Gastroesophageal sphincter (tissue), 4 donors: Measurements from ENCODE around the gene MPI. TPM values are rescaled to one million over a fixed set of nuclear protein-coding genes. Genes with fewer than 3 reads are reported as not detected.

Experiments
- ATAC-seq: fragments of 150-250 bp; one replicate; pipeline ENCODE4 v1.9.1; 2016; ENCODE audit warnings: mild to moderate bottlenecking, moderate library complexity
- H3K27ac ChIP-seq, 4 donors: fragments of 200-600 bp; sonication (generic) in 3 of 4; 1 replicate in 3 of 4; 2 replicates in 1 of 4; pipeline ENCODE4 v1.5.1; 2016 to 2019
- H3K27me3 ChIP-seq: fragments of 200-600 bp; sonication (generic); one replicate; pipeline ENCODE4 v1.5.1; 2019
- H3K36me3 ChIP-seq, 2 donors: fragments of 200-600 bp; sonication (generic); one replicate each; pipeline ENCODE4 v1.5.1; 2019; ENCODE audit warnings: control low read depth in 1 of 2
- H3K4me1 ChIP-seq, 3 donors: fragments of 200-600 bp; sonication (generic); 1 replicate in 2 of 3; 2 replicates in 1 of 3; pipeline ENCODE4 v1.5.1; 2016 to 2019; ENCODE audit warnings: control low read depth in 2 of 3
- H3K4me3 ChIP-seq, 2 donors: fragments of 200-600 bp; sonication (generic); one replicate each; pipeline ENCODE4 v1.5.1; 2019; ENCODE audit warnings: mild to moderate bottlenecking in 1 of 2, moderate library complexity in 1 of 2
- H3K9me3 ChIP-seq, 3 donors: fragments of 200-600 bp; sonication (generic); one replicate each; pipeline ENCODE4 v1.5.1; 2017 to 2019; ENCODE audit warnings: control low read depth in 2 of 3
- EP300 ChIP-seq: sonication (generic); formaldehyde crosslinking; IDR thresholded peaks from one replicate; pipeline ENCODE4 v1.6.1; 2017; ENCODE audit warnings: antibody characterized with exemption, mild to moderate bottlenecking
- POLR2A ChIP-seq, 2 donors: fragments of 450-650 bp; IDR thresholded peaks; one replicate each; pipeline ENCODE4 v1.6.1; 2017; ENCODE audit warnings: antibody characterized with exemption in 2 of 2, mild to moderate bottlenecking in 2 of 2, moderate library complexity in 1 of 2
- POLR2AphosphoS5 ChIP-seq: sonication (generic); formaldehyde crosslinking; IDR thresholded peaks from one replicate; pipeline ENCODE4 v1.6.1; 2017; ENCODE audit warnings: antibody characterized with exemption
- WGBS, 2 donors: methylation state at CpG; one replicate each; pipeline ENCODE4 v1.1.5; 2018; ENCODE audit warnings: low coverage in 1 of 2; 5-methylcytosine and 5-hydroxymethylcytosine counted together
- total RNA-seq, 4 donors: library from RNA; depleted of rRNA; stranded (reverse); fragments of >200 nt; gene quantifications; one replicate each; pipeline ENCODE4 v1.1.0, GENCODE V29; 2016
- TF ChIP-seq, protein P1 (sequence below), 4 experiments: fragments of 200-600 bp in 2 of 4; fragments of 450-650 bp in 2 of 4; sonication (generic) in 1 of 4; IDR thresholded peaks; one replicate each; pipeline ENCODE4 v1.5.1; 2017 to 2019; ENCODE audit warnings: antibody characterized with exemption in 4 of 4, mild to moderate bottlenecking in 2 of 4, moderate library complexity in 2 of 4

The MPI gene
- total RNA-seq, 4 donors from 2014 or later = 36.5 to 58.8 (median 42.5) TPM

GRCh38 chr15:74872702-74873035, 17.2 kb upstream of the MPI start:
- Histone ChIP-seq H3K27ac (peak overlapping the region; percentile 54 to 96 (median 94)), H3K4me3 (peak overlapping the region; percentile 41 to 71), H3K27me3 (no peaks in the 10 kb centered on the region), H3K4me1 (peaks cover 2 to 55% (median 42%) of the 10 kb centered on the region in 3 donors), H3K36me3 (no peaks in the 10 kb centered on the region), H3K9me3 (no peaks in the 10 kb centered on the region)
- no peak for ATAC-seq
- WGBS, 2 donors = 0% methylated on average over 4 of the region's 11 CpGs; no CpG with 5 or more reads in 1 of the 2 donors
- TF ChIP-seq POLR2A (IDR thresholded peaks at IDR 0.05) = no peak
- TF ChIP-seq, protein P1, sequence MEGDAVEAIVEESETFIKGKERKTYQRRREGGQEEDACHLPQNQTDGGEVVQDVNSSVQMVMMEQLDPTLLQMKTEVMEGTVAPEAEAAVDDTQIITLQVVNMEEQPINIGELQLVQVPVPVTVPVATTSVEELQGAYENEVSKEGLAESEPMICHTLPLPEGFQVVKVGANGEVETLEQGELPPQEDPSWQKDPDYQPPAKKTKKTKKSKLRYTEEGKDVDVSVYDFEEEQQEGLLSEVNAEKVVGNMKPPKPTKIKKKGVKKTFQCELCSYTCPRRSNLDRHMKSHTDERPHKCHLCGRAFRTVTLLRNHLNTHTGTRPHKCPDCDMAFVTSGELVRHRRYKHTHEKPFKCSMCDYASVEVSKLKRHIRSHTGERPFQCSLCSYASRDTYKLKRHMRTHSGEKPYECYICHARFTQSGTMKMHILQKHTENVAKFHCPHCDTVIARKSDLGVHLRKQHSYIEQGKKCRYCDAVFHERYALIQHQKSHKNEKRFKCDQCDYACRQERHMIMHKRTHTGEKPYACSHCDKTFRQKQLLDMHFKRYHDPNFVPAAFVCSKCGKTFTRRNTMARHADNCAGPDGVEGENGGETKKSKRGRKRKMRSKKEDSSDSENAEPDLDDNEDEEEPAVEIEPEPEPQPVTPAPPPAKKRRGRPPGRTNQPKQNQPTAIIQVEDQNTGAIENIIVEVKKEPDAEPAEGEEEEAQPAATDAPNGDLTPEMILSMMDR (IDR thresholded peaks at IDR 0.05) = no peak

DNA sequence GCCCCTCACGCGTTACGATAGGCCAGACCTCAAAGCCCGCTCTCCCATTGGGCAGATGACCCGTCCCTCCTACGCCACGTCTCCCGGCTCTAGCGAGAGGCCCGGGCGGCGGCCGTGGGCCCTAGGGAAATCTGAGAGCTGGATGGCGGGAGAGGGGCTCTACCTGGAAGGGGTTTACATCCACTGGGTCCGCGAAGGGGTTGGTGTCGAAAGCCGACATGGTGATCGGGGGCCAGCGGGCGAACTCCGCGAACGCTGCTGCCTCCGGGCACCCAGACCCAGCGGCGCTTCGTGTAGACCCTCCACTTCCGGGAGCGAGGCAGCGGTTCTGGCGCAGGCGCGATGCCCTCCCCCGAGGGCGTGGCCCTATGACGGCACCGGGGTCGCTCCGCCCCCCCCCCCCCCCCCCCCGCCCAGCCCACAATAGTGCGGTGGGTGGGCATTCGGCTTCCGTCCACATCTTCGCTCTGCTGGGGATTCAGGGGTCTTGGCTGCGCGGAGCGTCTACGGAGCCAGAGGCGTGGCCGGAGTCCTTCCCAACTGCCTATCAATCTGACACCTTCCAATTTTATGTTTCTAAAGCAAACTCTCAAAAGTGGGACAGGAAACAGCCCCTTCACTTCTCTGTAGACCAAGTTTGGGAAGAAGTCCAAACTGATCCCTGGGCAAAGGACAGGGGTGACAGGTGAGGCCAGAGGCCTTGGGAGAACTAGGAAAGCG, 16.6 kb upstream of the MPI start, which contains the start of gene SCAMP2:
SCAMP2 (minus strand) TSS at position 330 of the 720 bp plus-strand sequence; CDS start at position 220, 110 bp downstream.
- TF ChIP-seq POLR2AphosphoS5 = peak; percentile 80
- TF ChIP-seq EP300 = no peak
- TF ChIP-seq POLR2A (IDR thresholded peaks at IDR 0.05) = peak; percentile 57 to 79
- TF ChIP-seq, protein P1 (IDR thresholded peaks at IDR 0.05) = no peak
- H3K36me3 ChIP-seq = no peaks in the 10 kb centered on the region
- peak within 1 kb of the TSS; percentile 41 to 71 for H3K4me3 ChIP-seq
- H3K27me3 ChIP-seq = no peaks in the 10 kb centered on the region
- WGBS, 2 donors = 0% methylated on average over 1 of the region's 52 CpGs; no CpG with 5 or more reads in 1 of the 2 donors
- H3K4me1 ChIP-seq = peaks cover 2 to 50% (median 37%) of the 10 kb centered on the region in 3 donors
- peak within 1 kb of the TSS; percentile 54 to 96 (median 94) for H3K27ac ChIP-seq
- no peaks in the 10 kb centered on the region for H3K9me3 ChIP-seq
- ATAC-seq = peak; percentile 96

DNA sequence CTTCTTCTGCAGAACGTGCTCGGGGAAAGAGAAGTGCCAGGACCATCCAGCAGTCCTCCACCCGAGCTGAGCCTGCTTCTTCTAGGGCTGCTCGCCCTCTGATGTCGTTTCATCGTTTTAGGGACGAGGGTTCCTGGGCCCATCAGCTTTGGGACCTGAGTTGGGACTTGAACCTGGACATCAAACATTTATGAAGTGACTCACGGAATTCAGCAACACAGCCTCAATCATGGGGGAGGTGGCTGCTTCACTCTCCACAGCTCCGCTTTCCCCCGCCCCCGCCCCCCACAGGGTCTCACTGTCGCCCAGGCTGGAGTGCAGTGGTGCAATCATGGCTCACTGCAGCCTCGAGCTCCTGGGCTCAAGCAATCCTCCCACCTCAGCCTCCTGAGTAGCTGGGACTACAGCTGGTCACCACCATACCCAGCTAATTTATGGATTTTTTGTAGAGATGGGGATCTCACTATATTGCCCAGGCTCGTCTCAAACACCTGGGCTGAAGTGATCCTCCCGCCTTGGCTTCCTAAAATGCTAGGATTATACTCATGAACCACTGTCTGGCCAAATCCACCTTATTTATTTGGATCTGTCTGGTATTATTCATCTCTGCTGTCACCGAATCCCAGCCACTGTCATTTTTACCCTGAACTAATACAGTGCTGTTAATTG, 16.0 kb upstream of the MPI start:
- ATAC-seq = no peak
- Histone ChIP-seq H3K4me1 (peaks cover 2 to 43% (median 30%) of the 10 kb centered on the region in 3 donors), H3K27me3 (no peaks in the 10 kb centered on the region), H3K36me3 (no peaks in the 10 kb centered on the region), H3K4me3 (peak overlapping the region; percentile 41 to 71), H3K27ac (peak overlapping the region in 3 of 4 donors; percentile 94 to 96 (median 95)), H3K9me3 (no peaks in the 10 kb centered on the region)
- TF ChIP-seq EP300 (no peak), POLR2A (IDR thresholded peaks at IDR 0.05) (no peak), POLR2AphosphoS5 (no peak)
- TF ChIP-seq, protein P1 (IDR thresholded peaks at IDR 0.05) = no peak
- WGBS, 2 donors = 25 to 39% methylated on average over 6 to 11 of the region's 16 CpGs

- no peak for ATAC-seq
- Histone ChIP-seq H3K36me3 (no peaks in the 10 kb centered on the region), H3K9me3 (no peaks in the 10 kb centered on the region), H3K27me3 (no peaks in the 10 kb centered on the region), H3K4me3 (no peak overlapping the region), H3K27ac (no peak overlapping the region), H3K4me1 (peaks cover 0 to 6% (median 0%) of the 10 kb centered on the region in 3 donors)
- 73 to 82% methylated on average over 2 to 4 of the region's 4 CpGs for WGBS, 2 donors
- TF ChIP-seq, protein P1 (IDR thresholded peaks at IDR 0.05) = no peak
- no peak for TF ChIP-seq POLR2A (IDR thresholded peaks at IDR 0.05)
- no peak for TF ChIP-seq EP300
- no peak for TF ChIP-seq POLR2AphosphoS5
These were observed 11.6 kb upstream of the MPI start for GRCh38 chr15:74878273-74878672.
